ENCODE results near the gene ERVFRD-1.

ERVFRD-1 gene

GRCh38 chr6:11076540-11076939 lies 35.0 kb downstream of the ERVFRD-1 start:
- no peaks in the 10 kb centered on the region for H3F3A ChIP-seq (ENCODE audit: insufficient read depth, low read length)
- H3K9ac ChIP-seq (ENCODE audit: low read length): no peak overlapping the region
- no peaks in the 10 kb centered on the region for H3K9me2 ChIP-seq (ENCODE audit: low read depth, low read length)
- no peaks in the 10 kb centered on the region for H3K4me1 ChIP-seq (ENCODE audit: insufficient read depth, low read length, severe bottlenecking)
- H3K27me3 ChIP-seq (ENCODE audit: insufficient read depth, low read length): 0 out of 2 replicates have a peak, but pooled peaks cover 6% of the 10 kb centered on the region
- H3K4me3 ChIP-seq (ENCODE audit: low read depth, low read length, poor library complexity, severe bottlenecking): no peak overlapping the region
- no peak overlapping the region for H2AFZ ChIP-seq (ENCODE audit: low read length)
- no peaks in the 10 kb centered on the region for H3K79me2 ChIP-seq (ENCODE audit: insufficient read depth, low read length)
- no peaks in the 10 kb centered on the region for H4K20me1 ChIP-seq (ENCODE audit: insufficient read depth, low read length)
- no peaks in the 10 kb centered on the region for H3K36me3 ChIP-seq (ENCODE audit: insufficient read depth, low read length)
- TF ChIP-seq CTCF (IDR thresholded peaks at IDR 0.05; ENCODE audit: low read length) (no peak), EZH2 (IDR thresholded peaks at IDR 0.05; ENCODE audit: borderline replicate concordance, low read length) (no peak)
- H3K9me3 ChIP-seq (ENCODE audit: low read length): no peaks in the 10 kb centered on the region
- H3K4me2 ChIP-seq (ENCODE audit: low read length): no peak overlapping the region
- H3K27ac ChIP-seq (ENCODE audit: low read depth, low read length, poor library complexity, severe bottlenecking): no peak overlapping the region

GRCh38 chr6:11072101-11072500 lies 39.4 kb downstream of the ERVFRD-1 start:
- Histone ChIP-seq H4K20me1 (ENCODE audit: insufficient read depth, low read length) (no peaks in the 10 kb centered on the region), H3K4me3 (ENCODE audit: low read depth, low read length, poor library complexity, severe bottlenecking) (no peak overlapping the region), H3F3A (ENCODE audit: insufficient read depth, low read length) (no peaks in the 10 kb centered on the region), H3K9ac (ENCODE audit: low read length) (no peak overlapping the region), H3K9me3 (ENCODE audit: low read length) (no peaks in the 10 kb centered on the region), H3K4me2 (ENCODE audit: low read length) (no peak overlapping the region), H3K27me3 (ENCODE audit: insufficient read depth, low read length) (no peaks in the 10 kb centered on the region), H2AFZ (ENCODE audit: low read length) (no peak overlapping the region), H3K4me1 (ENCODE audit: insufficient read depth, low read length, severe bottlenecking) (no peaks in the 10 kb centered on the region), H3K9me2 (ENCODE audit: low read depth, low read length) (no peaks in the 10 kb centered on the region), H3K36me3 (ENCODE audit: insufficient read depth, low read length) (no peaks in the 10 kb centered on the region), H3K79me2 (ENCODE audit: insufficient read depth, low read length) (no peaks in the 10 kb centered on the region), H3K27ac (ENCODE audit: low read depth, low read length, poor library complexity, severe bottlenecking) (no peak overlapping the region)
- no peak for TF ChIP-seq CTCF (IDR thresholded peaks at IDR 0.05; ENCODE audit: low read length)
- TF ChIP-seq EZH2 (IDR thresholded peaks at IDR 0.05; ENCODE audit: borderline replicate concordance, low read length): no peak

GRCh38 chr6:11069760-11070159 lies 41.8 kb downstream of the ERVFRD-1 start:
- Histone ChIP-seq H3K36me3 (ENCODE audit: insufficient read depth, low read length) (no peaks in the 10 kb centered on the region), H3K4me2 (ENCODE audit: low read length) (no peak overlapping the region), H3K27ac (ENCODE audit: low read depth, low read length, poor library complexity, severe bottlenecking) (no peak overlapping the region), H3K9me3 (ENCODE audit: low read length) (no peaks in the 10 kb centered on the region), H4K20me1 (ENCODE audit: insufficient read depth, low read length) (no peaks in the 10 kb centered on the region), H3K79me2 (ENCODE audit: insufficient read depth, low read length) (no peaks in the 10 kb centered on the region), H3F3A (ENCODE audit: insufficient read depth, low read length) (no peaks in the 10 kb centered on the region), H3K27me3 (ENCODE audit: insufficient read depth, low read length) (no peaks in the 10 kb centered on the region), H3K9ac (ENCODE audit: low read length) (no peak overlapping the region), H3K4me1 (ENCODE audit: insufficient read depth, low read length, severe bottlenecking) (no peaks in the 10 kb centered on the region), H2AFZ (ENCODE audit: low read length) (no peak overlapping the region), H3K9me2 (ENCODE audit: low read depth, low read length) (no peaks in the 10 kb centered on the region), H3K4me3 (ENCODE audit: low read depth, low read length, poor library complexity, severe bottlenecking) (no peak overlapping the region)
- TF ChIP-seq EZH2 (IDR thresholded peaks at IDR 0.05; ENCODE audit: borderline replicate concordance, low read length): no peak

- H3K27ac ChIP-seq (ENCODE audit: low read depth, low read length, poor library complexity, severe bottlenecking): no peak overlapping the region
- H4K20me1 ChIP-seq (ENCODE audit: insufficient read depth, low read length): no peaks in the 10 kb centered on the region
- H3K9me3 ChIP-seq (ENCODE audit: low read length): no peaks in the 10 kb centered on the region
- H3K4me1 ChIP-seq (ENCODE audit: insufficient read depth, low read length, severe bottlenecking): no peaks in the 10 kb centered on the region
- H3K79me2 ChIP-seq (ENCODE audit: insufficient read depth, low read length): no peaks in the 10 kb centered on the region
- H3K4me3 ChIP-seq (ENCODE audit: low read depth, low read length, poor library complexity, severe bottlenecking): no peak overlapping the region
- TF ChIP-seq EZH2 (IDR thresholded peaks at IDR 0.05; ENCODE audit: borderline replicate concordance, low read length) (no peak), CTCF (IDR thresholded peaks at IDR 0.05; ENCODE audit: low read length) (no peak)
- H3F3A ChIP-seq (ENCODE audit: insufficient read depth, low read length): no peaks in the 10 kb centered on the region
- H2AFZ ChIP-seq (ENCODE audit: low read length): no peak overlapping the region
- H3K9ac ChIP-seq (ENCODE audit: low read length): no peak overlapping the region
- H3K9me2 ChIP-seq (ENCODE audit: low read depth, low read length): no peaks in the 10 kb centered on the region
- H3K36me3 ChIP-seq (ENCODE audit: insufficient read depth, low read length): no peaks in the 10 kb centered on the region
- no peaks in the 10 kb centered on the region for H3K27me3 ChIP-seq (ENCODE audit: insufficient read depth, low read length)
- H3K4me2 ChIP-seq (ENCODE audit: low read length): no peak overlapping the region
Measured at GRCh38 chr6:11067348-11067747, 44.2 kb downstream of the ERVFRD-1 start.

Measured in OCI-LY1 (cell line).